Head of caudate nucleus (tissue), 42 donors: ENCODE results near the gene LRP1.
"Not testable (repeated sequence)": the region's sequence is repeated elsewhere in the genome, so short reads cannot be mapped to it uniquely, and the experiment has no call there.

Experiments used
- DNase-seq, 42 donors: peaks; one replicate each; pipeline versions ENCODE4 v3.0.0 to v3.0.0-alpha.2; 2020 to 2021; ENCODE audit warnings: mixed read lengths in 7 of 42
- intact Hi-C: fragments of 100-400 bp; cut with DNase I; formaldehyde crosslinking; loops from one replicate; pipeline ENCODE4 v1.15.0; 2022

LRP1 gene

DNA sequence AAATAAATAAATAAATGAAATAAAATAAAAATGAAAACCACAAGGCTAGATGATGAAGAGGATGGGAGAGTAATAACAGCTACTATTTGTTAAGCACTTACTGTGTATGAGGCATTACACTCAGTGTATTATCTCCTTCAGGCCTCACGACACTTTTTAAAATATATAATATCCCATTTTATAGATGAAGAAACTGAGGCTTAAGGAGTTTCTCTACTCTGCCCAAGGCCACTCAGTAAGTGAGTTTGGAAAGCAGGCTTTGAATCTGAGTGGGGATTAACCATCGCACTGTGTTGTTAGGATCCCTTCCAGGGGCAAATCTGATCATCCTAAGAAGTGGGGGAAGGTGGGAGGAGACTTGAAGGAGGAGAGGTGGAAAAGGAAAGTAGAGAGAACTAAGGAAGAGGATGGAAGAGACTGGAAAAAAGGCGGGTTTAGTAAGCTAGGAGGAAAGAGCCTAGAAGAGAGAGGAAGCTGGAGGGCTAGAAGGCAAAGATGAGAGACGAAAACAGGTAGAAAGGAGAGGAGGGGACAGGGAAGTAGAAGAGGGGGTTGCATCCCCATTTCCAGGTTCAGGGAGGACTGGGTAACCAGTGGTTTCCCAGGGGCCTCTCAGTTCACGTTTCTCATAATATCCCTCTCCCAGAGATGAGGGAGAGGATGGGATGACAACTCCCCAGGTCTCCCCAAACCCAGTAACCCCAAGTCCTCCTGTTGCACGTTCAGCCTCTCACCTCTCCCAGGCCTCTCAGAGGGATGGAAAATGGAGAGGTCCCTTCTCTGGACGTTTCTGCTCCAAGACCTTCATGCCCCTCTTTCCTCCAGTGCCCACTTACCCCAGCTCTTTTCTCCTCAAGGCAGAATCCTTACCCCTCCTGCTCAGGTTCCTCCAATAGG lies 18.8 kb upstream of the LRP1 start:
- no peak for DNase-seq
- intact Hi-C loops = no loop called here

DNA sequence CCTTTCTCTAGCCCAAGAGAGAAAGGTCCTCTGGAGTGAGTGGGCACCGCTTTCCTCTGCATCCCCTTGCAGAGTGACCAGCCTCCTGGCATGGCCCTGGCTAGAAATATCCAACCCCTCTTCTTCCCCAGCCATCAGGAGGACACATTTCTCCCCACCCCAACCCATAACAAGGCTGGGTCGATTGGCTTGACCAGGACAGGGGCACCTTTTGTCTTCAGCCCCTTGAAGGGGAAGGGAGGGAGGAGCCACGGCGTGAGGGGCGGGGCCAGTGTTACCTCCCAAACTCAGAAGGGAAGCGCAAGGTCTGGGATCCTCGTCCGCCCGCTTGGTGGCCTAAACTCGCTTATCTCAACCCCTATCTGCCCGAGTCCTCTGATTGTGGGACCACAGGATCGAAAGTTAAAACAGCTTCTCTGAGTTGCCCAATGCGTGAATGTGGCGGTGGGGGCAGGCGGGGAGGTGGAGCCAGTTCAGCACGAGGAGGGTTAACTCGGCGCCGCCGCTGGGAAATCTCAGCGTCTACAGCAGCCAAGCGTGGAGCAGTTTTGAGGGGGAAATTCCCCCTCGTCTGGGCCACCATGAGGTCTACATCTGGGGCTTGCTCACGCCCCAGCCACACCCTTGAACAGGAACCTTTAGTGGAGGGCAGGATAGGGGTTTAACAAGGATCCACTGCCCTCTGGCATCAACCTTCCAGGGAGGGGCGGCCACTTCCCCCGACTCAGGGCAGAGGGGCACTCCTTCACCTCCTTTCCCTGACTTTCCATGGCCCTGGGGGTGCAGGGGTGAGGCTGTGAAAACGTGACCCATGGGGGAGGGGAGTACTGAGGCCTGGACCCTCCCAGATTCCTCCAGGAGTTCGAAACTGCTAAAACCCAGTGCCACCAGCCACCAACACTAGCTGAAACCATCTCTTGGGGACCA lies 17.9 kb upstream of the LRP1 start:
- intact Hi-C loops = no loop called here
- peak in 33 of 42 donors; percentile 32 to 80 (median 56) for DNase-seq

DNA sequence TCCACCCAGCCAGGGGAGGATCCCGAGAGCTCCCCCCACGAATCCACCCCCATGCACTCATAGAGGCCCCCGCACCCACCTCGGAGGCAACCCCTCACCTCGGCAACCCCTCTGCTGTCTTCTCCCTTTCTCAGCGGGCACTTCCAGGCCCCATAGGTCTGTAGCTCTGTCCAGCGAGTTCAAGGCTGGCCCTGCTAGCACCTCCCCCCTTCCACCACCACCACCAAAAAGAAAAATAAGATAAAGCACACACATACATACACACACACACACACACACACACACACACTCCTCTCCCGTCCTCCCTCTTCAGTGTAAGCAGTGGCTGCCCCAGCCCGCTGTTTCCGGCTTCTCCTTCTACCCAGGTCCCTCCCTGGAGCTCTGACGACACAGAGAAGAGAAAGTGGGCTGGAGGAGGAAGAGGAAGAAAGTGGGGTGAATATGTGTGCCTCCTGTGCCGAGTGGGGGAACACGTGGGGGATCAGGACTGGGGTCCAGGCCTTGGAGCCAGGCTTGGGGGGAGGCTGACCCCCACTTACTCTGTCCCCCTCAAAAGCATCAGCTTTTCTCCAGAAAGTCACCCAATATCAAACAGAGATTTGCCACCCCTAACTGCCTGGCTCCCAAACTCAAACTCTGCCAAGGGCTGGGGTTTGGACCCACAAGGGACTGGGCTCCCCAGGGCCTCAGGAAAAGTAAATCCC lies 17.1 kb upstream of the LRP1 start, which contains the start of gene STAT6:
Gene STAT6, minus strand, starts transcription at position 332 of the 704 bp plus-strand sequence. CDS start 3,084 bp downstream, outside the sequence.
- intact Hi-C loops = no loop called here
- peak in 40 of 42 donors; percentile 36 to 87 (median 68) for DNase-seq

DNA sequence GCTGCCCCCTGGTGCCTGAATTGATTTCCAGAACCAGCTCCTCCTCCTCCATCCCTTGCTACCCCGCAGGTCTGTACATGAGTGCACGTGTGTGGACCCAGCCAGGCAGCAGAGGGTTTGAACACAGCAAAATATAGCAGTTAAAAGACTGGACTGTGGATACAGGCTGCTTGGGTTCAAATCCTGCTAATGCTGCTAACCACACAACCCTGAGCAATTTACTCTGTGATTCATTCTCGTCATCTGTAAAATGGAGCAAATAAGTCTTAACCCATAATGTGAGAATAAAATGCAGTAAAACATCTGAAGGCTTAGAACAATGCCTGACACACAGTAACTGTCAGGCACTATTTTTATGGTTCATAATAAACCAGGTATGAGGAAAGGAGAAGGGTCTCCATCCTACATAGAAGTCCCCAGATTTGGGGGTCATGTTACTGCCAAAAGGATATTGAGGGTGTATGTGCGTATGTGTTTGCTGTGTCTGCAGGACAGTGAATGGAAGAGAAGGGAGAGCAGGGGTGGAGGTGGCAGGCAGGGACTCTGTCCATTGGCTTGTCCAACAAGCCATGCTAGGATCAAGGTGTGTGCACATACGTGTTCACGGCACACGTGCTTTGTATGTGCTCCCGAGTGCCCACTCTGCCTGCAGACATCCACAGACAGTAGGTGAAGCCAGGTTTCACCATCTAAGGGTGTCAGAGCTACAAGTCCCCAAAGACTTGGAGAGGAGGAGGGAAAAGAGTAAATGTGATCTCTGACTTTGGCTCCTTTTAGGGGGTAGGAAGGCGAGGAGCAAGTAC lies 15.6 kb upstream of the LRP1 start:
- intact Hi-C loops = loop anchor here (2.0 kb wide), 1 partner anchor 44 kb away; no protein-coding TSS in a partner anchor
- peak in 25 of 42 donors; percentile 76 to 93 (median 86) for DNase-seq

DNA sequence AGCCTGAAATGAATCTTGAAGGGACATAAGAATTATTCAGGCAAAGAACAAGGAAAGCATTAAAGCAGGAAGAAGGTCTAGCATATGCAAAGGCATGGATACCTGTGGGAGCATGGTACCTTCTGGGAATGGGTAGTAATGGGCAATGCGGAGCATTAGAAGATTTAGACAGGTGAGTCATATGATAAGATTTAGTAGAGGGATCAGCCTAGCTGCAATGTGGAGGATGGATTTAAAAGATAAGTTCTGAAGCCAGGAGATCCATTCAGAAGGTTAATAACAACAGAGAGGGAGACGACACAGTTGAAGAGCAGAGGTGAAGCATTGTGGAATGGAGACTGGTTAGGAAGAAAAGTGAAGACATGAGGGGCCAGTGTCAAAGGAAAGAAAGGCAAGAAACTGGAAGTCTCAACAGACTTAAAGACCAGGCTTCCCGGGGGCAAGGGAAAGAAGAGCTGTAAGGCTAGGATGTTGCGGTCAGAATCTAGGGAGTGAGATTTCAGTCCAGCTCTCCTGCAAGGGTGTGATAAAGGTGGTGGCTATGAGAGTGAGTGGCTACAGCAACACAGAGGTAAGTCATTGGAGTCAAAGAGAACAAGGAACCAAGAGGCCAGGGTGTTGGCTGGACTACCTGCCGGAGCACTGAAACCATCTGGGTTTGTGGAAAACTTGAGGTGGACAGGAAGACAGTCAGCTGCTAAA lies 11.6 kb upstream of the LRP1 start:
- intact Hi-C loops = no loop called here
- DNase-seq = no peak

DNA sequence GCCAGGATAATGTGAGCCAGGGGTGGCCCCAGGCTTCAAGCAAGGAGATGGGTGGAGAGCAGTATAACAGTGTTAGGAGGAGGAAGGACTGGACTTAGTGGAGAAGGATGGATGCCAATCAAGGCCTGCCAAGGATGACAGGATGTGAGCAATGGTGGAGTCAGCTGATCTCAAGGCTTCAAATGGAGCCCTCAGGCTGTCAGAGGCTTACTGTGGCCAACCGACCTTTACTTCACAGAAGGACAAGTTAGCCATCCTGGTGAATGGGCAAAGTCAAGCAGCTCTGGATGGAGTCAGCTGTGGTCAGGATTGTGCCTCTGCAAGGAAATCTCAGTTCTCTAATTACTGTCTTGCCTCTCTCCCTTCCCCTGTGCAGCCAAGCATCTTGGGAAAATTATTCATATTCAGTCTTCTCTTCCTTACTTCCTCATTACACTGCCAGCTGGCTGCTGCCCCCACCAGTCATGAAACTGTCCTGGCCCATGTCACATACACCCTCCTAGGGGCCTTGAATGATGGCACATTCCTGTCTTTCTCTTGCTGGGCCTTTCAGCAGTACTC lies 9.5 kb upstream of the LRP1 start:
- intact Hi-C loops = no loop called here
- no peak for DNase-seq

DNA sequence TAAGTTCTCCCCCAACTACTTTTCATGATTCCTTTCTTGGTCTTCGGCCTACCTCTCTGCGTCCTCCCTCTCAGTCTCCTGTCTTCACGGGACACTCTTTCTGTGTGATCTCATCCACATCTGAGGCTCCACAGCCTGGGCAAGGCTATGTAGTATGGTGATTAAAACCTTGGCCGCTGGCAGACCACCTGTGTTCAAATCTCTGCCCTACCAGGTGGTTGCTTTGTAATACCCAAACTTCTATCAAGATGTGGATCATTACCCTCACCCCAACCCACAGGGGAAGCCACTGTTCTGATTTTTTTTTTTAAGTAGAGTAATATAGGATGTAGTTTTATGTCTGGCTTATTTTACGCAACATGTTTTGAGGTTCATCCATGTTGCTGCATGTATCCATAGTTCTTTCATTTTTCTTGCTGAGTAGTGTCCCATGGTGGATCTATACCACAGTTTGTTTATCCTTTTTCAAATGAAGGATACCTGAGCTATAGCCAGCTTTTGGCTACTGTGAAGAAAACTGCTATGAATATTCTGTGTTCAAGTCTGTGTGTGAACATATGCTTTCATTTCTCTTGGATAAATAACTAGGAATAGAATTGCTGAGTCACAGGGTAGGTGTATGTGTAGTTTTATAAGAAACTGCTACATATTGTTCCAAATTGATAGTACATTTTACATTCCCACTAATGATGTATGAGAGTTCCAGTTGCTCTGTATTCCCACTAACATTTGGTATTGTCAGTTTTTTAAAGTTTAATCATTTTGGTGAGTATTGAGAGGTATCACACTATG lies 8.8 kb upstream of the LRP1 start:
- intact Hi-C loops = no loop called here
- DNase-seq = no peak

DNA sequence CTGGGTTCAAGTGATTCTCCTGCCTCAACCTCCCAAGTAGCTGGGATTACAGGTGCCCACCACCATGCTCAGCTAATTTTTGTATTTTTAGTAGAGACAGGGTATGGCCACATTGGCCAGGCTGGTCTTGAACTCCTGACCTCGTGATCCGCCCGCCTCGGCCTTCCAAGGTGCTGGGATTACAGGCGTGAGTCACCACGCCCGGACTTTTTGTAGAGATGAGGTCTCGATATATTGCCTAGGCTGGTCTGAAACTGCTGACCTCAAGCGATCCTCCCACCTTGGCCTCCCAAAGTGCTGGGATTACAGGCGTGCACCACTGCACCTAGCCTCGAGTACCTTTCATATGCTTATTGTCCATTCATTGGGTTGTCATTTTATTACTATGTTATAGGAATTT lies 7.6 kb upstream of the LRP1 start:
- DNase-seq, intact Hi-C loops: not testable (repeated sequence)

DNA sequence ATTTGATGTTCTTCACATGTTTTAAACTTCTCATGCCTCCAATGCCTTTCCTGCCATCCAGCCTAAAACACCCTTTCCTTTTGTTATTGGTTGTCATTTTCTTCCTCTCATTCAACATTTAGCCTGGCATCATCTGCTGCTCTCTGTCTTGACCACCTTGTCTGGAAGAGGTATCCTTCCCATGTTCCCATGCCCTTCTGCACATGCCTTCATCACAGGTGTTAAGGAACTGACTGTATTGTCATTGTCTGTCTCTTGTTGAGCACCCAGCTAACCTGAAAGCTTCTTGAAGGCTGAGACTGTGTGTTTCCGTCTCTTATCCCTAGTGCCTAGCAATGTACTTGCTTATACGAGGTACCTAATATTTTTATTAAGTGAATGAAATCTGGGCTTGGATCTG lies 4.5 kb upstream of the LRP1 start:
- intact Hi-C loops = no loop called here
- no peak for DNase-seq

DNA sequence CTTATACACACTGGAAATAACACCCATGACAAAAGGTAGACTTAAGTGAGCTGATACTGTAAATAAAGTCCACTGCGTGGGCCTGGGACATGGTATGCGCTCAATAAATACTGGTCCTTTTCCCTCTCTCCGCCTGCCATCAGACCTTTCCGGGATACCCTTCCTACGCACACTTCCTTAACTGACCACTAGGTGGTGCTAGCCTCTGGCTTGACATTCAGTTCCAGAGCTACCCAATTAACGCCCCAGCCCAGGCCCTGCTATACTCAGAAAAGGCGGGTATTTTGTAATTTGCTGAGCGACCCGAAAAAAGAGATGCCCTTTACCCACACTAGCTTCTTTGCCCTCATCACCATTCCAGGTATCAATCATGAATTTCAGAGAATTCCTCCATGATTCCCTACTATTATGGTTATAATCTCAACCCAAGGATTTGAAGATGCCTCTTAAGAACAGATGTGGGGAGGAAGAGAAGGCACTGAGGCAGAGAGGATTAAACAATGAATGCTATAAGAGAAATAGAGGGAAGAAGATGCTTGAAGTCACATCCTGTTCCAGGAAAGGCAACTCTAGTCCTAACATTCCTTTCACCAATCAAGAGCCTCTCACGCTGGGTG lies 3.9 kb upstream of the LRP1 start:
- intact Hi-C loops = no loop called here
- DNase-seq = peak in 41 of 42 donors; percentile 46 to 96 (median 84)

DNA sequence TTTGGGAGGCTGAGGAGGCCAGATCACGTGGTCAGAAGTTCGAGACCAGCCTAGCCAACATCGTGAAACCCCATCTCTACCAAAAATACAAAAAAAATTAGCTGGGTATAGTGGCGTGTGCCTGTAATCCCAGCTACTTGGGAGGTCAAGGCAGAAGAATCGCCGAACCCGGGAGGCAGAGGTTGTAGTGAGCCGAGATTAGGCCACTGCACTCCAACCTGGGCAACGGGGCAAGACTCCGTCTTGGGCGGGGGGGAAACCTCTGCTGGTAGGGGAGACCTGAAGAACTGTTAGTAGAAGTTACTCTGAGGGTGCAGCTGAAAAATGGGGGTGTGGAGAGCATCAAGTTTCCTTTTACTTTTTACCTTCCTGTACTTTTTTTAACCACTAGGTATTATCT lies 2.2 kb upstream of the LRP1 start:
- no peak for DNase-seq
- intact Hi-C loops = loop anchor here (5.0 kb wide), 1 partner anchor 56 kb away; no protein-coding TSS in a partner anchor

DNA sequence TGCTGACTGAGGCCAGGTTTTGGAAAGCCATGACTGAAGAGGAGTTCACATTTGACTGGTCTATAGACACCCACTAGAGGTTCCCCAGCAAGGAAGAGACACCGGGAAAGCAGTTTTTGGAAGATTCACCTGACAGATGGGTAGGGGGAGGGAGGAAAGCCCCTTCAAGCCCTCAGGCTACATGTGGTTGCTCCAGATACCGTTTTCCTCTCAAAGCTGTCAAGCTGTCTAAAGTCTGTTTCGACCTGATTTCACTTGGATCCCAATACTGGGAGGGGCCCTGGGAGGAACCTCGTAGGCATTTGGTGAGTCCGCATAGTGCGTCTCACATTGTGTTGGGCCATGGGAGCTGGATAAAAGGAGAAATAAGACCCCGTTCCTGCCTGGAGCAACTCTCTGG lies 1.7 kb upstream of the LRP1 start:
- intact Hi-C loops = loop anchor here (5.0 kb wide), 1 partner anchor 56 kb away; no protein-coding TSS in a partner anchor
- DNase-seq = no peak

DNA sequence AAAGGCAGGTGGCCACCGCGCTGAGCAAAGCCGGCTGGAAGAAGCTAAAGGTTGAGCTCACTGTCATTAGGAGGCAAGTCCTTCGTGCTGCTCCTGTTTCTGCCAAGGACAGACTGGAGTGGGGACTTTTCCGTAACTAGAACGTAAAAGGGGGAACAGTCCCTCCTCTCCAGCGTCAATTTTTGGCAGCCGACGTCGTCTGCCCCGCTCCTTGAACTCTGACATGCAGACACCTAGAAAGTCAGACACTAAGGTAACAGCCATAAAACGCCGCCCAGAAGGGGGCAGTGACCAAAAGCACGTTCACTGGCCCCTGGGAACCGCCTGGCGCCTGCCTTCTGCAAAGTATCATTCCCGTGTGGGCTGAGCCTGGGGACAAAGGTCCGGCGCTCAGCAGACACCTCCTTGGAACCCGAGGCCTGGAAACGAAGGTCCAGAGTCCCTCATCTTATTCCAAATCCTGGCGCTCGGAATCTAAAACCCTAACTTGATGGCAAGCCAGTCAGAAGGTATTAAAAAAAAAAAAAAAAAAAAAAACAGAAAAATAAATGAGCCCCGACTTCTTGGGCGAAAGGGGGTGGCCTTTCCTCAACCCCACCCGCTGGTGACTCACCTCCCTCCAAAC lies 1.1 kb upstream of the LRP1 start:
- intact Hi-C loops = loop anchor here (5.0 kb wide), 1 partner anchor 55 kb away; no protein-coding TSS in a partner anchor
- peak in 40 of 42 donors; percentile 28 to 85 (median 58) for DNase-seq

DNA sequence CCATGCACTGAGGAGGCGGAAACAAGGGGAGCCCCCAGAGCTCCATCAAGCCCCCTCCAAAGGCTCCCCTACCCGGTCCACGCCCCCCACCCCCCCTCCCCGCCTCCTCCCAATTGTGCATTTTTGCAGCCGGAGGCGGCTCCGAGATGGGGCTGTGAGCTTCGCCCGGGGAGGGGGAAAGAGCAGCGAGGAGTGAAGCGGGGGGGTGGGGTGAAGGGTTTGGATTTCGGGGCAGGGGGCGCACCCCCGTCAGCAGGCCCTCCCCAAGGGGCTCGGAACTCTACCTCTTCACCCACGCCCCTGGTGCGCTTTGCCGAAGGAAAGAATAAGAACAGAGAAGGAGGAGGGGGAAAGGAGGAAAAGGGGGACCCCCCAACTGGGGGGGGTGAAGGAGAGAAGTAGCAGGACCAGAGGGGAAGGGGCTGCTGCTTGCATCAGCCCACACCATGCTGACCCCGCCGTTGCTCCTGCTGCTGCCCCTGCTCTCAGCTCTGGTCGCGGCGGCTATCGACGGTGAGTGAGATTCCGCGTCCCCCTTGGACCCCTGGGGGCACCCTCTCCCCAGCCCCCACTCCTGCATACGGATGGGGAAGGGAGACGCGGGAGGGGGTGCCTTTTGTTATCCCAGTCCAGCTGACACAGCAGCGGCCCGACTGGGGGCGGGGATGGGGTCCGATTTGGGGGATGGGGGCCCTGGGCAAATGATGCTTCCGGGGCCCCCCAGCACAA lies 400 bp downstream of the LRP1 start:
- peak in 5 of 42 donors; percentile 26 to 64 (median 45) for DNase-seq
- intact Hi-C loops = loop anchor here (5.0 kb wide), 1 partner anchor 54 kb away; no protein-coding TSS in a partner anchor
